ENCODE measurements around the gene PPARA.
"Not testable (repeated sequence)": the region's sequence is repeated elsewhere in the genome, so short reads cannot be mapped to it uniquely, and the experiment has no call there.

The PPARA gene

DNA sequence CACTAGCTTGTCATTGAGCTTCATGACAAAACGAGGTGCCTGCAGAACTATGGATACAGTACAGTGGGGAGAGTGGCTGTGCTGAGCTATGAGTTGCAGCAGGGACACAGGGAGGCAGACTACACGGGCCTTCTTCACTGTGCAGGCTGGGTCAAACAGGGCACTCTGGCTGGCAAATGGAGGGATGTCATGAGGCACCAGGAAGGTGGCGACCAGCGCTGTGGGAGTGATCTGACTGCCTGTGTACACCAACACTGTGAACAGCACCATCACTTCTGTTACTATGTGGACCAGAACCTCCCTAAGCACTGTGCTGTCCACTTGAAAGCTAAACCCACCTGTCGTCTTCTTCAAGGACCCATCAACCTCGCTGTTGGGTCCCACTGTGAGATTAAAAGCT, 109.7 kb downstream of the PPARA start:
- no peak overlapping the region for H4K8ac ChIP-seq (ENCODE audit: low read depth, low read length)
- no peak overlapping the region for H2BK5ac ChIP-seq (ENCODE audit: low read depth, low read length, poor library complexity)
- H2AFZ ChIP-seq (ENCODE audit: insufficient read depth, low read length, poor library complexity) = no peak overlapping the region
- no peak overlapping the region for H2BK120ac ChIP-seq (ENCODE audit: insufficient read depth, low read length, poor library complexity)
- H3K9me3 ChIP-seq (ENCODE audit: insufficient read depth, low read depth, low read length) = peaks cover 17% of the 10 kb centered on the region
- no peak overlapping the region for H3K4me3 ChIP-seq (ENCODE audit: low read depth, low read length)
- H4K12ac ChIP-seq (ENCODE audit: low read depth, low read length) = no peak overlapping the region
- no peak overlapping the region for H3K27ac ChIP-seq (ENCODE audit: low read depth, low read length)
- whole genome bisulfite sequencing (ENCODE audit: extremely low coverage, insufficient coverage, insufficient read length) = no CpG with 5 or more reads among the region's 6 CpGs
- H3K27me3 ChIP-seq (ENCODE audit: insufficient read depth, low read length) = peaks cover 22% of the 10 kb centered on the region
- H3K23ac ChIP-seq (ENCODE audit: low read length) = no peak overlapping the region
- no peak overlapping the region for H3K14ac ChIP-seq (ENCODE audit: low read length)
- H3K18ac ChIP-seq (ENCODE audit: low read length) = no peak overlapping the region
- no peak overlapping the region for H3K4ac ChIP-seq (ENCODE audit: low read depth, low read length)
- H2BK12ac ChIP-seq (ENCODE audit: low read length) = no peak overlapping the region
- H2AK5ac ChIP-seq (ENCODE audit: low read length) = no peak overlapping the region
- peaks cover 2 to 6% of the 10 kb centered on the region in 2 experiments for H3K4me1 ChIP-seq (ENCODE audit: control insufficient read depth in 1 of 2, insufficient read depth in 2 of 2, low read length in 2 of 2)
- no peak overlapping the region for H3K9ac ChIP-seq (ENCODE audit: low read length)
- no peaks in the 10 kb centered on the region for H3K36me3 ChIP-seq (ENCODE audit: control insufficient read depth in 1 of 2, insufficient read depth in 2 of 2, low read length in 2 of 2)
- H4K91ac ChIP-seq (ENCODE audit: low read depth, low read length) = no peak overlapping the region
- no peaks in the 10 kb centered on the region for H3K79me2 ChIP-seq (ENCODE audit: control insufficient read depth, insufficient read depth, low read length, poor library complexity)
- no peak overlapping the region for H3K4me2 ChIP-seq (ENCODE audit: low read length)
- H3K79me1 ChIP-seq (ENCODE audit: low read length) = no peaks in the 10 kb centered on the region
- DNase-seq = no peak

DNA sequence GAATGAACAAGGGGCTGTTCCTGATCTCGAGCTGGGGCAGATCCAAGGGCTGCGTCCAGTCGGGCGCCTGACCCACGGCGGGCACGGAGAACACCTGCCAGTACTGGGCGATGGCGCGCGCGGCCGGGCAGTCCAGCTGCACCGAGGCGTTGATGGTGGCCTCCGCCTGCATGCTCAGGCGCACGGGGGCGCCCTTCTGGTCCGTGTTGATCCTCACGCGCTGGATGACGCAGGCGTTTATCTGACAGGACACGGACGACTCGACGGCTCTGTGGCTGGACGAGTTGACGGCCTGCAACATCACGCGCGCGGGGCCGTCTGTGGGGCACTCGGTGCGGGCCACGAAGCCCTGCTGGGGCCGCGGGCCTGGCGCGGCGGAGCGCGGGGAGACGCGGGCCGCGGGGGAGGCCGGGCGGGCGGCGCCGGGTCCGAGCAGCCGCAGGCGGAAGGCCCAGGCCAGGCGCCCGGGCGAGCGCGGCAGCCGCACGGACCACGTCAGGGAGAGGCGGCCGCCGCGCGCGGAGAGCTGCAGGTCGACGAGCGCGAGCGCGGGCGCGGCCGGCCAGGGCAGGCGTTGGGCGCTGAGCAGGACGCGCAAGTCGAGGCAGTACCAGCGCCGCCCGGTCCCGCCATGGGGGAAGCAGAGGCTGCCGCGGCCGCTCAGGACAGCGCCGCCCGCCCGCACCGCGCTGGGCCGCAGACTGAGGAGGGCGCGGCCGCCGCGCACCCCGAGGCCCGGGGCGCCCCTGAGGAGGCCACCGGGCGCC, 112.3 kb downstream of the PPARA start:
- DNase-seq = peak; percentile 33 to 49
- WGBS (ENCODE audit: extremely low coverage, insufficient coverage, insufficient read length) = no CpG with 5 or more reads among the region's 109 CpGs
- Histone ChIP-seq H2BK120ac (ENCODE audit: insufficient read depth, low read length, poor library complexity) (no peak overlapping the region), H3K36me3 (ENCODE audit: control insufficient read depth in 1 of 2, insufficient read depth in 2 of 2, low read length in 2 of 2) (no peaks in the 10 kb centered on the region), H4K8ac (ENCODE audit: low read depth, low read length) (no peak overlapping the region), H3K79me2 (ENCODE audit: control insufficient read depth, insufficient read depth, low read length, poor library complexity) (no peaks in the 10 kb centered on the region), H3K9ac (ENCODE audit: low read length) (no peak overlapping the region), H3K9me3 (ENCODE audit: insufficient read depth, low read depth, low read length) (peaks cover 20% of the 10 kb centered on the region), H3K27ac (ENCODE audit: low read depth, low read length) (no peak overlapping the region), H2AK5ac (ENCODE audit: low read length) (no peak overlapping the region), H3K4me3 (ENCODE audit: low read depth, low read length) (peak overlapping the region; percentile 56), H4K91ac (ENCODE audit: low read depth, low read length) (no peak overlapping the region), H2BK5ac (ENCODE audit: low read depth, low read length, poor library complexity) (no peak overlapping the region), H4K12ac (ENCODE audit: low read depth, low read length) (no peak overlapping the region), H3K79me1 (ENCODE audit: low read length) (no peaks in the 10 kb centered on the region), H3K18ac (ENCODE audit: low read length) (no peak overlapping the region), H3K4ac (ENCODE audit: low read depth, low read length) (no peak overlapping the region), H2BK12ac (ENCODE audit: low read length) (no peak overlapping the region), H3K4me2 (ENCODE audit: low read length) (peak overlapping the region; percentile 63), H3K4me1 (ENCODE audit: control insufficient read depth in 1 of 2, insufficient read depth in 2 of 2, low read length in 2 of 2) (peaks cover 2 to 6% of the 10 kb centered on the region in 2 experiments), H2AFZ (ENCODE audit: insufficient read depth, low read length, poor library complexity) (peak overlapping the region; percentile 15), H3K27me3 (ENCODE audit: insufficient read depth, low read length) (peaks cover 22% of the 10 kb centered on the region), H3K23ac (ENCODE audit: low read length) (no peak overlapping the region), H3K14ac (ENCODE audit: low read length) (no peak overlapping the region)

DNA sequence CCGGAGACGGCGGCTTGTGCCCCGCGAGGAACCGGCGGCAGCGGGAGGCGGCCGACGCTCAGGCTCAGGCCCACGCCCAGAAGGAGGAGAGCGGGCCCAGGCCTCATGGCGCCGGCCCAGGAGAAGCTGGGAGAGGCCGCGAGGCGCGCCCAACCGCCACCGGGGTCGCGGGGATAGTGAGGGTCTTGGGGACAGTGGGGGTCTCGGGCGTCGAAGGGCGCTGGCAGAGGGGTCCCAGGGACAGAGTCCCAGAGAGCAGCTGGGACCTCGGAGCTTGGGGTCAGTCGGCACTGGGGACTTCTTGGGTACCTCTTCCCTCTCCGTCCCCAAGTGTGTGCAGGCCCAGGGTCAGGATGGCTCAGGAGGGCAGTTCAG, 112.9 kb downstream of the PPARA start, which contains the start of gene PKDREJ:
Gene PKDREJ, minus strand, starts transcription at position 128 of the 375 bp plus-strand sequence. Its CDS starts 21 bp downstream, at position 107.
- Histone ChIP-seq H3K4me1 (ENCODE audit: control insufficient read depth in 1 of 2, insufficient read depth in 2 of 2, low read length in 2 of 2) (peaks cover 4 to 7% of the 10 kb centered on the region in 2 experiments), H3K18ac (ENCODE audit: low read length) (no peak within 1 kb of the TSS), H3K23ac (ENCODE audit: low read length) (no peak within 1 kb of the TSS), H3K4ac (ENCODE audit: low read depth, low read length) (no peak within 1 kb of the TSS), H3K4me2 (ENCODE audit: low read length) (peak within 1 kb of the TSS; percentile 63), H3K27me3 (ENCODE audit: insufficient read depth, low read length) (peaks cover 22% of the 10 kb centered on the region), H2BK120ac (ENCODE audit: insufficient read depth, low read length, poor library complexity) (no peak within 1 kb of the TSS), H4K91ac (ENCODE audit: low read depth, low read length) (no peak within 1 kb of the TSS), H3K79me1 (ENCODE audit: low read length) (peaks cover 3% of the 10 kb centered on the region), H3K14ac (ENCODE audit: low read length) (no peak within 1 kb of the TSS), H3K9ac (ENCODE audit: low read length) (peak within 1 kb of the TSS; percentile 5), H2BK12ac (ENCODE audit: low read length) (no peak within 1 kb of the TSS), H2BK5ac (ENCODE audit: low read depth, low read length, poor library complexity) (no peak within 1 kb of the TSS), H2AK5ac (ENCODE audit: low read length) (no peak within 1 kb of the TSS), H4K12ac (ENCODE audit: low read depth, low read length) (no peak within 1 kb of the TSS), H3K9me3 (ENCODE audit: insufficient read depth, low read depth, low read length) (peaks cover 20% of the 10 kb centered on the region), H3K79me2 (ENCODE audit: control insufficient read depth, insufficient read depth, low read length, poor library complexity) (peaks cover 3% of the 10 kb centered on the region), H3K36me3 (ENCODE audit: control insufficient read depth in 1 of 2, insufficient read depth in 2 of 2, low read length in 2 of 2) (no peaks in the 10 kb centered on the region), H4K8ac (ENCODE audit: low read depth, low read length) (no peak within 1 kb of the TSS), H3K27ac (ENCODE audit: low read depth, low read length) (no peak within 1 kb of the TSS), H2AFZ (ENCODE audit: insufficient read depth, low read length, poor library complexity) (peak within 1 kb of the TSS; percentile 15), H3K4me3 (ENCODE audit: low read depth, low read length) (peak within 1 kb of the TSS; percentile 56)
- no CpG with 5 or more reads among the region's 30 CpGs for WGBS (ENCODE audit: extremely low coverage, insufficient coverage, insufficient read length)
- DNase-seq = no peak

DNA sequence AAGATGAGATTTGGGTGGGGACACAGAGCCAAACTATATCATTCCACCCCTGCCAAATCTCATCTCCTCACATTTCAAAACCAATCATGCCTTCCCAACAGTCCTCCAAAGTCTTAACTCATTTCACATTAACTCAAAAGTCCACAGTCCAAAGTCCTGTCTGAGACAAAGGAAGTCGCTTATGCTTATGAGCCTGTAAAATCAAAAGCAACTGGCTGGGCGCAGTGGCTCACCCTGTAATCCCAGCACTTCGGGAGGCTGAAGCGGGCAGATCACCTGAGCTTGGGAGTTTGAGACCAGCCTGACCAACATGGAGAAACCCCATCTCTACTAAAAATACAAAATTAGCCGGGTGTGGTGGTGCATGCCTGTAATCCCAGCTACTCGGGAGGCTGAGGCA, 114.2 kb downstream of the PPARA start:
- H3K23ac ChIP-seq (ENCODE audit: low read length) = not testable (repeated sequence)
- no CpG with 5 or more reads among the region's 6 CpGs for WGBS (ENCODE audit: extremely low coverage, insufficient coverage, insufficient read length)

More for the DNA sequence above, 114.2 kb downstream of the PPARA start:
- H3K79me1 ChIP-seq (ENCODE audit: low read length); H2BK120ac ChIP-seq (ENCODE audit: insufficient read depth, low read length, poor library complexity); H3K27ac ChIP-seq (ENCODE audit: low read depth, low read length); H3K18ac ChIP-seq (ENCODE audit: low read length); H4K12ac ChIP-seq (ENCODE audit: low read depth, low read length); H3K14ac ChIP-seq (ENCODE audit: low read length); H3K79me2 ChIP-seq (ENCODE audit: control insufficient read depth, insufficient read depth, low read length, poor library complexity); H2BK5ac ChIP-seq (ENCODE audit: low read depth, low read length, poor library complexity); DNase-seq; H3K4me3 ChIP-seq (ENCODE audit: low read depth, low read length); H4K91ac ChIP-seq (ENCODE audit: low read depth, low read length); H3K36me3 ChIP-seq (ENCODE audit: control insufficient read depth in 1 of 2, insufficient read depth in 2 of 2, low read length in 2 of 2); H2BK12ac ChIP-seq (ENCODE audit: low read length); H2AK5ac ChIP-seq (ENCODE audit: low read length); H3K4ac ChIP-seq (ENCODE audit: low read depth, low read length); H3K9ac ChIP-seq (ENCODE audit: low read length); H3K4me1 ChIP-seq (ENCODE audit: control insufficient read depth in 1 of 2, insufficient read depth in 2 of 2, low read length in 2 of 2); H4K8ac ChIP-seq (ENCODE audit: low read depth, low read length); H2AFZ ChIP-seq (ENCODE audit: insufficient read depth, low read length, poor library complexity); H3K4me2 ChIP-seq (ENCODE audit: low read length): not testable (repeated sequence)
- Histone ChIP-seq H3K9me3 (ENCODE audit: insufficient read depth, low read depth, low read length) (peaks cover 20% of the 10 kb centered on the region), H3K27me3 (ENCODE audit: insufficient read depth, low read length) (peaks cover 22% of the 10 kb centered on the region)

Measured in trophoblast cell (in vitro differentiated cells and primary cell).